HepG2 (cell line): ENCODE measurements around the gene SLC9A8. TPM values are rescaled to one million over a fixed set of nuclear protein-coding genes. Genes with fewer than 3 reads are reported as not detected.

Experiments used
- ATRX ChIP-seq: sonication (generic); formaldehyde crosslinking; IDR thresholded peaks from 2 replicates; pipeline ENCODE4 v1.4.0; 2020; ENCODE audit warnings: missing genetic modification reagents, borderline replicate concordance
- DPF2 ChIP-seq: sonication (generic); formaldehyde crosslinking; IDR thresholded peaks from 2 replicates; pipeline ENCODE4 v1.4.0; 2020; ENCODE audit warnings: mild to moderate bottlenecking, low read depth, missing genetic modification reagents, borderline replicate concordance
- FOXP4 ChIP-seq: sonication (generic); formaldehyde crosslinking; IDR thresholded peaks from 2 replicates; pipeline ENCODE4 v1.4.0; 2020; ENCODE audit warnings: missing genetic modification reagents
- GTF2F1 ChIP-seq: fragments of 150-350 bp; IDR thresholded peaks from 2 replicates; pipeline ENCODE4 v1.6.1; 2014; ENCODE audit warnings: low read length
- HHEX ChIP-seq: IDR thresholded peaks from 2 replicates; pipeline ENCODE4 v1.6.1; 2016; ENCODE audit warnings: control low read depth
- IRX3 ChIP-seq: sonication (generic); formaldehyde crosslinking; IDR thresholded peaks from 2 replicates; pipeline ENCODE4 v1.8.1; 2023; ENCODE audit warnings: mild to moderate bottlenecking, low read depth, missing genetic modification reagents, borderline replicate concordance
- JUN ChIP-seq: sonication (generic); formaldehyde crosslinking; IDR thresholded peaks from 2 replicates; pipeline ENCODE4 v1.4.0; 2020; ENCODE audit warnings: mild to moderate bottlenecking, missing genetic modification reagents
- LCORL ChIP-seq, 2 experiments: fragments of 450-650 bp in 1 of 2; sonication (generic) in 1 of 2; formaldehyde crosslinking in 1 of 2; IDR thresholded peaks; 2 replicates each; pipeline versions ENCODE4 v1.5.0 to v1.6.1; 2017 to 2020; ENCODE audit warnings: antibody characterized with exemption in 1 of 2, missing genetic modification reagents in 1 of 2
- NONO ChIP-seq, 2 experiments: fragments of 450-650 bp in 1 of 2; sonication (generic) in 1 of 2; formaldehyde crosslinking in 1 of 2; IDR thresholded peaks in 1 of 2; conservative IDR thresholded peaks in 1 of 2; 2 replicates each; pipeline versions ENCODE4 v1.6.1 to v1.8.0; 2017 to 2022; ENCODE audit warnings: mild to moderate bottlenecking in 1 of 2, missing genetic modification reagents in 1 of 2, moderate library complexity in 1 of 2
- PHF20 ChIP-seq: sonication (generic); formaldehyde crosslinking; IDR thresholded peaks from 2 replicates; pipeline ENCODE4 v1.5.0; 2020; ENCODE audit warnings: mild to moderate bottlenecking, missing genetic modification reagents
- SATB2 ChIP-seq: sonication (generic); formaldehyde crosslinking; IDR thresholded peaks from 2 replicates; pipeline ENCODE4 v1.5.0; 2020; ENCODE audit warnings: missing genetic modification reagents
- SKIL ChIP-seq: sonication (generic); formaldehyde crosslinking; IDR thresholded peaks from 2 replicates; pipeline ENCODE4 v1.8.0; 2022; ENCODE audit warnings: missing genetic modification reagents, mild to moderate bottlenecking, moderate library complexity, borderline replicate concordance
- SNAPC5 ChIP-seq: sonication (generic); formaldehyde crosslinking; IDR thresholded peaks from 2 replicates; pipeline ENCODE4 v1.8.1; 2023; ENCODE audit warnings: mild to moderate bottlenecking, missing genetic modification reagents, borderline replicate concordance
- SOX5 ChIP-seq: IDR thresholded peaks from 2 replicates; pipeline ENCODE4 v1.6.1; 2016; ENCODE audit warnings: borderline replicate concordance
- TARDBP ChIP-seq: sonication (generic); formaldehyde crosslinking; IDR thresholded peaks from 2 replicates; pipeline ENCODE4 v1.8.0; 2022; ENCODE audit warnings: mild to moderate bottlenecking, missing genetic modification reagents
- TFDP1 ChIP-seq: IDR thresholded peaks from 2 replicates; pipeline ENCODE4 v1.6.1; 2016; ENCODE audit warnings: missing compliant biosample characterization, missing genetic modification reagents, borderline replicate concordance
- YEATS2 ChIP-seq: sonication (generic); formaldehyde crosslinking; IDR thresholded peaks from 2 replicates; pipeline ENCODE4 v1.4.0; 2020; ENCODE audit warnings: missing genetic modification reagents, borderline replicate concordance
- ZFP37 ChIP-seq: sonication (generic); formaldehyde crosslinking; IDR thresholded peaks from 2 replicates; pipeline ENCODE4 v1.4.0; 2020; ENCODE audit warnings: missing genetic modification reagents, borderline replicate concordance
- ZNF10 ChIP-seq: sonication (generic); formaldehyde crosslinking; IDR thresholded peaks from 2 replicates; pipeline ENCODE4 v1.4.0; 2020; ENCODE audit warnings: mild to moderate bottlenecking, low read depth, missing genetic modification reagents, borderline replicate concordance
- ZNF12 ChIP-seq: sonication (generic); formaldehyde crosslinking; IDR thresholded peaks from 2 replicates; pipeline ENCODE4 v1.5.0; 2020; ENCODE audit warnings: missing genetic modification reagents
- ZNF143 ChIP-seq: sonication (generic); formaldehyde crosslinking; IDR thresholded peaks from 2 replicates; pipeline ENCODE4 v1.4.0; 2020; ENCODE audit warnings: missing genetic modification reagents
- polyA plus RNA-seq, 8 experiments: library from polyadenylated mRNA; depleted of rRNA in 3 of 8; stranded (reverse) in 7 of 8; unstranded in 1 of 8; fragments of >200 nt; fragmentation: Illumina TruSeq in 4 of 8; extraction: Trizol in 4 of 8; gene quantifications; 2 replicates each; pipeline versions ENCODE4 v1.2.1 to v1.2.3, GENCODE V29; 2011 to 2016; ENCODE audit warnings: low read depth in 4 of 8, missing spikeins in 1 of 8, mixed read lengths in 1 of 8; ENCODE audit not compliant: insufficient read depth in 1 of 8
- total RNA-seq, 5 experiments: library from RNA; depleted of rRNA; stranded (reverse); fragments of >200 nt; fragmentation: Illumina TruSeq; extraction: Trizol; gene quantifications; 2 replicates each; pipeline ENCODE4 v1.2.3, GENCODE V29; 2016; ENCODE audit warnings: low read depth in 1 of 5
- TF ChIP-seq, protein P1 (sequence below), 2 experiments: fragments of 450-650 bp in 1 of 2; sonication (generic) in 1 of 2; formaldehyde crosslinking; IDR thresholded peaks; 2 replicates each; pipeline versions ENCODE4 v1.5.0 to v1.8.0; 2020 to 2022; ENCODE audit warnings: mild to moderate bottlenecking in 1 of 2, missing genetic modification reagents in 1 of 2
- TF ChIP-seq, protein P2 (sequence below): sonication (generic); IDR thresholded peaks from 2 replicates; pipeline ENCODE4 v1.6.1; 2016; ENCODE audit warnings: low read depth, borderline replicate concordance

The SLC9A8 gene
- total and polyA plus RNA-seq, 2 of the 13 experiments (the other 11 are each of a cell fraction or from before 2014, with no cell fraction given), result 4.1 to 7.4 TPM

DNA sequence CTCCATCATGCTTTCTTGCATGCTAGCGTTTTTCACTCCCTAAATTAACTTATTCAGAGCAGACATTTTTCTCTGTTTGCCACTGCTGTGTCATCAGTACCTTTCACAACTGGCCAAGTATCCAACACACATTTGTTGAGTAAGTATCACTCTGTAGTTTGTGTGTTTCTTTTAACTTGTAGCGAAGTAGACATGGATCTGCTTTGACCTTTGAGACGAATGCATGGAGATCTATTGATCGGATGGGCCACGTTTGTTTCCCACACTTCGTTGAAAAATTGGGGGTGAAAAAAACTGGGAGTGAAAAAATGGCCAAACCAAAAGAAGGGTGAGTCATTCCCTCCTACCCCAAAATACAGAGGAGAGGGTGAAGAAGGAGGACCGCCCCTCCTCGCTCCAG lies 12.9 kb upstream of the SLC9A8 start (continued):
- TF ChIP-seq SATB2 (no peak), TARDBP (CRISPR knock-in tag) (no peak), SKIL (CRISPR knock-in tag) (no peak), SOX5 (CRISPR knock-in tag) (peak; percentile 45; the same call in 1 of the 2 replicates), ZNF143 (no peak), JUN (no peak; the same call in 1 of the 2 replicates), DPF2 (CRISPR knock-in tag) (no peak), ZFP37 (CRISPR knock-in tag) (no peak), GTF2F1 (no peak), HHEX (CRISPR knock-in tag) (no peak), LCORL (IDR thresholded peaks at IDR 0.05) (0 out of 2 replicates have a peak, but pooled peaks have one; percentile 21), LCORL (CRISPR knock-in tag; IDR thresholded peaks at IDR 0.05) (peak; percentile 74), ZNF10 (CRISPR knock-in tag) (no peak), FOXP4 (CRISPR knock-in tag) (0 out of 2 replicates have a peak, but pooled peaks have one; percentile 20), IRX3 (CRISPR knock-in tag) (no peak), SNAPC5 (CRISPR knock-in tag) (no peak), TFDP1 (CRISPR knock-in tag) (no peak), ATRX (CRISPR knock-in tag) (no peak), YEATS2 (peak; percentile 65; the same call in 1 of the 2 replicates), ZNF12 (CRISPR knock-in tag) (peak; percentile 66; the same call in 1 of the 2 replicates), PHF20 (CRISPR knock-in tag) (no peak), NONO (IDR thresholded peaks at IDR 0.05) (no peak), NONO (CRISPR knock-in tag; conservative IDR thresholded peaks at IDR 0.05) (0 out of 2 replicates have a peak, but pooled peaks have one; percentile 28)
- TF ChIP-seq, protein P1, sequence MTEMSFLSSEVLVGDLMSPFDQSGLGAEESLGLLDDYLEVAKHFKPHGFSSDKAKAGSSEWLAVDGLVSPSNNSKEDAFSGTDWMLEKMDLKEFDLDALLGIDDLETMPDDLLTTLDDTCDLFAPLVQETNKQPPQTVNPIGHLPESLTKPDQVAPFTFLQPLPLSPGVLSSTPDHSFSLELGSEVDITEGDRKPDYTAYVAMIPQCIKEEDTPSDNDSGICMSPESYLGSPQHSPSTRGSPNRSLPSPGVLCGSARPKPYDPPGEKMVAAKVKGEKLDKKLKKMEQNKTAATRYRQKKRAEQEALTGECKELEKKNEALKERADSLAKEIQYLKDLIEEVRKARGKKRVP (CRISPR knock-in tag; IDR thresholded peaks at IDR 0.05), result peak in 1 of 2 experiments; percentile 71; a peak in 2 of 4 replicates
- TF ChIP-seq, protein P2, sequence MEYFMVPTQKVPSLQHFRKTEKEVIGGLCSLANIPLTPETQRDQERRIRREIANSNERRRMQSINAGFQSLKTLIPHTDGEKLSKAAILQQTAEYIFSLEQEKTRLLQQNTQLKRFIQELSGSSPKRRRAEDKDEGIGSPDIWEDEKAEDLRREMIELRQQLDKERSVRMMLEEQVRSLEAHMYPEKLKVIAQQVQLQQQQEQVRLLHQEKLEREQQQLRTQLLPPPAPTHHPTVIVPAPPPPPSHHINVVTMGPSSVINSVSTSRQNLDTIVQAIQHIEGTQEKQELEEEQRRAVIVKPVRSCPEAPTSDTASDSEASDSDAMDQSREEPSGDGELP, result no peak
